ENCODE results near the gene ZSWIM1.
A peak's percentile ranks its signal among the peaks of the same experiment; 100 is the strongest.

ZSWIM1 gene

GRCh38 chr20:45857114-45857881 is 23.7 kb upstream of the ZSWIM1 start, which contains the start of the genes ACOT8 and ZSWIM3:
Gene ACOT8, minus strand, starts transcription at chr20:45857392. Its CDS starts 77 bp downstream, at chr20:45857315.
Gene ZSWIM3, plus strand, starts transcription at chr20:45857614. Its CDS starts 212 bp downstream, at chr20:45857826.
- peak within 1 kb of the TSS; percentile 90 for H3K27ac ChIP-seq
- no peak for TF ChIP-seq CTCF (conservative IDR thresholded peaks at IDR 0.05)

- TF ChIP-seq CTCF (conservative IDR thresholded peaks at IDR 0.05) = no peak
- H3K27ac ChIP-seq = peak overlapping the region; percentile 90
Measured at GRCh38 chr20:45857882-45858216, 23.2 kb upstream of the ZSWIM1 start.

GRCh38 chr20:45859916-45860315 is 21.1 kb upstream of the ZSWIM1 start:
- H3K27ac ChIP-seq = no peak overlapping the region
- TF ChIP-seq CTCF (conservative IDR thresholded peaks at IDR 0.05) = no peak

- H3K27ac ChIP-seq = peak overlapping the region; percentile 49
- TF ChIP-seq CTCF (conservative IDR thresholded peaks at IDR 0.05) = no peak
Measured at GRCh38 chr20:45860560-45861220, 20.3 kb upstream of the ZSWIM1 start.

- TF ChIP-seq CTCF (conservative IDR thresholded peaks at IDR 0.05) = no peak
- H3K27ac ChIP-seq = peak overlapping the region; percentile 49
Measured at GRCh38 chr20:45861221-45862075, 19.6 kb upstream of the ZSWIM1 start.

GRCh38 chr20:45863543-45864470 is 17.2 kb upstream of the ZSWIM1 start:
- no peak overlapping the region for H3K27ac ChIP-seq
- no peak for TF ChIP-seq CTCF (conservative IDR thresholded peaks at IDR 0.05)

All from VCaP (cell line).